Esophagus muscularis mucosa (tissue), 3 donors: ENCODE measurements around the gene WDR37.

Source experiments
- CTCF ChIP-seq, 3 experiments: fragments of 200-600 bp in 2 of 3; fragments of 450-650 bp in 1 of 3; sonication (generic) in 2 of 3; IDR thresholded peaks; one replicate each; pipeline ENCODE4 v1.5.1; 2017 to 2019; ENCODE audit warnings: antibody characterized with exemption in 3 of 3, mild to moderate bottlenecking in 2 of 3, moderate library complexity in 1 of 3
- POLR2A ChIP-seq: fragments of 450-650 bp; IDR thresholded peaks from one replicate; pipeline ENCODE4 v1.6.1; 2017; ENCODE audit warnings: antibody characterized with exemption, moderate library complexity, mild to moderate bottlenecking, low read depth

- TF ChIP-seq POLR2A (no peak), CTCF (IDR thresholded peaks at IDR 0.05) (no peak)
These were observed 3.7 kb downstream of the WDR37 start for GRCh38 chr10:1059902-1060301.
